OCI-LY1 (cell line): ENCODE measurements around the gene PRRG2.

Experiments
- CTCF ChIP-seq: fragments of 200-600 bp; sonication (generic), shearing (Covaris generic); IDR thresholded peaks from 2 replicates; pipeline ENCODE4 v1.5.1; 2017; ENCODE audit warnings: mild to moderate bottlenecking, antibody characterized with exemption, low read length, moderate library complexity, mixed read lengths
- EZH2 ChIP-seq: fragments of 200-600 bp; sonication (generic), shearing (Covaris generic); IDR thresholded peaks from 2 replicates; pipeline ENCODE4 v1.8.0; 2017; ENCODE audit warnings: borderline replicate concordance, mixed run types, mild to moderate bottlenecking, antibody characterized with exemption, low read length, moderate library complexity, mixed read lengths

DNA sequence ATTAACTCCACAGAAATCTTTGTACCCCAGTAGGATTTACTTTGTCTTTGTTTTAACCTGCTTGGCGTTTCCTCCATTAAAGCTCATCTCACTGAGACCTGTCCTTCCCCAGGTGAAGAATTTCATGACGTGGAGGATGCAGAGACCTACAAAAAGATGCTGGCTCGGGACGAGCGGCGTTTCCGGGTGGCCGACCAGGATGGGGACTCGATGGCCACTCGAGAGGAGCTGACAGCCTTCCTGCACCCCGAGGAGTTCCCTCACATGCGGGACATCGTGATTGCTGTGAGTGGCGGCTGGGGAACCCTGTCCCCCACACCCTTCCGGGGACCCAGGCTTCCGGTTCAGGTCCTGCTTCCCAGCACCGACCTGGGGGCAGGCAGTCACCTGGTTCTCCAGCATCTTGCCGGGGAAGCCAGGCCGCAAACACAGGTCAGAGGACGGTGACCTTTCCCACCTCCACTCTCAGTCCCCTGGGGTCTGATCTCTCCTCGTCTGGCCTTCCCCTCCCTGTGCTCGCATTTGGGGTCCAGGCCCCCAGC is 44.1 kb upstream of the PRRG2 start:
- TF ChIP-seq CTCF (no peak), EZH2 (no peak)
